Muscle layer of colon (tissue), 2 donors: ENCODE data around the gene SHB.
A peak's percentile ranks its signal among the peaks of the same experiment; 100 is the strongest.

ENCODE experiments used
- H3K27ac ChIP-seq: one replicate; pipeline ENCODE4 v1.7.0; 2013; ENCODE audit warnings: low read depth, mild to moderate bottlenecking, low read length, moderate library complexity
- H3K27me3 ChIP-seq, 2 donors: one replicate each; pipeline ENCODE4 v1.7.0; 2013; ENCODE audit warnings: low read length in 2 of 2, mild to moderate bottlenecking in 2 of 2; ENCODE audit not compliant: insufficient read depth in 2 of 2, control insufficient read depth in 1 of 2
- H3K36me3 ChIP-seq: one replicate; pipeline ENCODE4 v1.7.0; 2013; ENCODE audit warnings: mild to moderate bottlenecking, low read length; ENCODE audit not compliant: insufficient read depth
- H3K4me1 ChIP-seq: one replicate; pipeline ENCODE4 v1.7.0; 2013; ENCODE audit warnings: mild to moderate bottlenecking, low read length; ENCODE audit not compliant: insufficient read depth
- H3K4me3 ChIP-seq, 2 donors: one replicate each; pipeline ENCODE4 v1.7.0; 2013; ENCODE audit warnings: low read length in 2 of 2, low read depth in 1 of 2, mild to moderate bottlenecking in 1 of 2, moderate library complexity in 1 of 2
- H3K9ac ChIP-seq: one replicate; pipeline ENCODE4 v1.7.0; 2013; ENCODE audit warnings: low read length
- H3K9me3 ChIP-seq: one replicate; pipeline ENCODE4 v1.7.0; 2013; ENCODE audit warnings: mild to moderate bottlenecking, low read length
- donor health status: abdominal sarcoma.
- donor health status: Adenocarcinoma of cecum.

The SHB gene

GRCh38 chr9:37944266-37944650 is 124.8 kb downstream of the SHB start:
- H3K36me3 ChIP-seq = peaks cover 21% of the 10 kb centered on the region
- H3K4me3 ChIP-seq = no peak overlapping the region
- peak overlapping the region; percentile 17 for H3K27ac ChIP-seq
- H3K9me3 ChIP-seq = no peaks in the 10 kb centered on the region
- peaks cover 33% of the 10 kb centered on the region for H3K4me1 ChIP-seq
- H3K27me3 ChIP-seq = no peaks in the 10 kb centered on the region
- H3K9ac ChIP-seq = no peak overlapping the region

DNA sequence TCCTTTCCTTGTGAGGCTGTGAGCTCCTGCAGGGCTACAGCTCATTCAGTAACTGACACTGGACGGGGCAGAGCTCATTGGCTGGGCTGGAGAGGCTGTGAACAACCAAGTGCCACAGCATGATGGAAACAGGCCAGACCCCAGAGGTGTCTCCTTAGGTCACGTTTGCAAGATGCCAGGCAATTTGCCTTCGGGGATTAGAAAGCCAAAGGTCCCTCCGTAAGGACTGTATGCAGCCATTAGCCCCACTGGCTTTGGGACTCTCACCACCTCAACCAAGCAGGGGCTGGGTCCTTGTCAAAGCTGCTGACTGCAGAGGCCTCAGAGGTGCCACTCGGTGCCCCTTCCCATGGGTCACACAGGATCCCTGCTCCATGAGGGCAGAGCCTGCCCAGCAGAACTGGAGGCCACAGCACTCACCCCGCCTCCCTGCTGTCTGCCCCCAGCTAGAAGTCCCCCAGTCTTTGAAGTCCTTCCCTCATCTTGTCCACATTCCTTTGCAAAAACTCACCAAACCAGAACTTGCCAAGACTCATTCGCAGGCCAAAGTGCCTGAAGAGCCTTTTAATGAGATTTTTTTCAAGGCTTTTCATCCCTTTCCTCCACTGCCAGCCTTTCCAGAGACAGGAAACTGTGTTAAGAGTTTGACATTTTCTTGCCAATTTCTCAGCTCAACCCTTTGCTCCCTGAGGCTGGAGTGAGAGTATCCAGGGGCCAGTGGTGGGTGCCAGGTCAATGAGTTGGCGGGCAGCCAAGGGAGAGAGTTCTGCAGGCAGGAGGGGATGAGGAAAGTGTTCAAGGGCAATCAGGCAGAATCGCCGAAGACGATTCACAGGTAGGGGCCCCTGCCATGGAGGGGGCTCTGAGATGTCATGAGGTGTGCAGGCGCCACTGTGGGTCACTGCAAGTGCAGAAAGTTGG is 125.4 kb downstream of the SHB start:
- Histone ChIP-seq H3K9me3 (no peaks in the 10 kb centered on the region), H3K27me3 (no peaks in the 10 kb centered on the region), H3K4me3 (no peak overlapping the region), H3K9ac (no peak overlapping the region), H3K27ac (peak overlapping the region; percentile 17), H3K36me3 (peaks cover 18% of the 10 kb centered on the region), H3K4me1 (peaks cover 39% of the 10 kb centered on the region)

DNA sequence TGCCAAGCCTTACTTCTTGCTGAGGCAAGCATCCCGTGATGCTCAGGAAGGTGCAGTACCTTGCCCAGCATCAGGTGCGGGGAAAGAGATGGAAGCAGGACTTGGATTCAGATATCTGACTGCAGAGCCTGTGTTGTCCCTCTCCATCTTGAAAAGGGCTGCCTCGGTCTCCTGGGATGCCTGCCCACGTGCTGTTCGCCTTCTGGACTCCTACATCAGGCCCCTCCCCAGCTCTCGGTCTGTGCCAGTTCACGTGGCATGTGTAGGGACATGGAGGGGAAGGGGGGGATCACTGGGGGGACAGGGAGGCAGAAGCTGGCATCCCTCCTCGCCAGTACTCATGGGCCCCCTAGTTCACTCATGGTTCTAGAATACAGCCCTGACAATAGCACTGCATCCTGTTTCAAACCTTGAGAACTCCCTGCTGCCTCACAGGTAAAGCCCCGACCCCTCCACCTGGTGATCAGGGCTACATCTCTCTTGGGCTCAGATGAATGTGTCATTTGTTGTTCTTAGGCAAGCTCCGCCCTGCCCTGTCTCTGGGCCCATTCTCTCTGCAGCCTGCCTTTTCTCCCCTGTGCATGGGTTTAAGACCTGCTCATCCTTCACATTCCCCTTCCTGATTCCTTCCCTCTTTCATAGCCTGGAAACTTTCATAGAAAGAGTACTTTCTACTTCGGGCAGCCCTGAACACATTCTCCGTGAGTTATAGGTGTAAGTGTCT is 126.2 kb downstream of the SHB start:
- peaks cover 12% of the 10 kb centered on the region for H3K36me3 ChIP-seq
- H3K9me3 ChIP-seq = no peaks in the 10 kb centered on the region
- H3K27me3 ChIP-seq = no peaks in the 10 kb centered on the region
- H3K4me3 ChIP-seq = no peak overlapping the region
- H3K27ac ChIP-seq = no peak overlapping the region
- H3K4me1 ChIP-seq = peaks cover 45% of the 10 kb centered on the region
- no peak overlapping the region for H3K9ac ChIP-seq

- Histone ChIP-seq H3K27ac (no peak overlapping the region), H3K4me3 (no peak overlapping the region), H3K4me1 (peaks cover 45% of the 10 kb centered on the region), H3K9me3 (no peaks in the 10 kb centered on the region), H3K27me3 (no peaks in the 10 kb centered on the region), H3K9ac (no peak overlapping the region), H3K36me3 (peaks cover 3% of the 10 kb centered on the region)
Observed at GRCh38 chr9:37941253-37941652, 127.8 kb downstream of the SHB start.

DNA sequence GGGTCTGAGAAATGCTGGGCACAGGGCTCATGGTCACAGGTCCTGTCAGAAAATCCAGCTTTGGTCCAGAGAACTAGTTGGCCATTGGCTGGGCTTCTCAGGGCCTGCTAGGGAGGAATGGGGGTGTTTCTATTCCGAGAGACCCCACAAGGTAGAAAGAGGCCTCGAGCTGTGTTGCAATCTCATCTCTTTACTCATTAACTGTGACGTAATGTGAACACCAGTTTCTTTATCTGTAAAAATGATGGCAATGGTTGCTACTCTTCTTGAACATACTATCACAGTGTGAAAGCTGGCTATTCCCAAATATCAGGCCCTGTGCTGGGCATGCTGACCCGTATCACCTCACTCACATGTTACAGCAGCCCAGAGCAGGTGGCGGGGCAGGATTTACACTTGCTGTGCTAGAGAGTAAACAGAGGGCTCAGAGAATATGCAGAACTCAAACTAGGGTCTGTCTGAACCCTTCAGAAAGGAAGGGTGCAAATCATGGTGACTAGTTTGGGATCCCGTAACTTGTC is 129.4 kb downstream of the SHB start:
- no peaks in the 10 kb centered on the region for H3K27me3 ChIP-seq
- no peaks in the 10 kb centered on the region for H3K9me3 ChIP-seq
- H3K4me1 ChIP-seq = peaks cover 38% of the 10 kb centered on the region
- H3K4me3 ChIP-seq = no peak overlapping the region
- no peak overlapping the region for H3K27ac ChIP-seq
- no peaks in the 10 kb centered on the region for H3K36me3 ChIP-seq
- no peak overlapping the region for H3K9ac ChIP-seq

DNA sequence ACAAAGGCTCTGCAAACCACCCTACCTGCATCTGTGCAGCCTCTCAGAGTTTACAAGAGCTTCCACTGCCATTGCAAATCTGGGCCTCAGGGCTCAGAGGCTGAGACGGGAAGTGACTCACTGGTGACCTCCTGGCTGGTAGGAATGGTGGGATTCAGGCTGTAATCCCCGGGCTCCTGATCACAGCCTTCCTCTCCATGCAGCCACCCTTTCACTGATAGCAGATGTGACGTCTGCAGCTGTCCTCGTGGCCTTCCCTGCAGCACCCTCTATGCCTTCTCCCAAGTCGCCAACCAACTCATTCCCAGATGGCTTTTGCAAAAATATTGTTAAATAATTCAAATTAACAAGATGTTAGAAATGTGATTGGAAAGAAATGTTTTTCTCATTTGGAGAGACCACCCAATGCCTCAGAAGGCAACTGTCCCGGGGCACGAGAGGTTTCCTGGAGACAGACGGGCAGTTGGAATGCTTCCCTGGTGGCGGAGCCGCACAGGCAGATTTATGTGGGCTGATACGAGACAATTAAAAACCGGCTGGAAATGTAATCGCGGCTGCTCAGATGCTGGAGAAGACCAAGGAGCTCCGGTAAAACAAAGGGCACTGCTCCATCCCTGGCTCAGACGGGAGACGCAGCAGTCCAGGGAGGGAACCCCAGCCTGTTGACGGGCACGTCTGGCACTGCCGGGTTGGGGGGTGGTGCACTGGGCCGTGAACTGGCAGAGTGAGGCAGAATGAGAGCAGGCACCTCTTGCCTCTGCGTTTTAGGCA is 130.7 kb downstream of the SHB start:
- Histone ChIP-seq H3K27me3 (no peaks in the 10 kb centered on the region), H3K4me1 (peaks cover 24% of the 10 kb centered on the region), H3K36me3 (no peaks in the 10 kb centered on the region), H3K27ac (no peak overlapping the region), H3K9ac (no peak overlapping the region), H3K4me3 (no peak overlapping the region), H3K9me3 (no peaks in the 10 kb centered on the region)

- H3K9ac ChIP-seq = no peak overlapping the region
- H3K4me1 ChIP-seq = peaks cover 18% of the 10 kb centered on the region
- H3K36me3 ChIP-seq = no peaks in the 10 kb centered on the region
- no peak overlapping the region for H3K27ac ChIP-seq
- no peaks in the 10 kb centered on the region for H3K9me3 ChIP-seq
- H3K4me3 ChIP-seq = no peak overlapping the region
- no peaks in the 10 kb centered on the region for H3K27me3 ChIP-seq
Observed at GRCh38 chr9:37937366-37937765, 131.7 kb downstream of the SHB start.

DNA sequence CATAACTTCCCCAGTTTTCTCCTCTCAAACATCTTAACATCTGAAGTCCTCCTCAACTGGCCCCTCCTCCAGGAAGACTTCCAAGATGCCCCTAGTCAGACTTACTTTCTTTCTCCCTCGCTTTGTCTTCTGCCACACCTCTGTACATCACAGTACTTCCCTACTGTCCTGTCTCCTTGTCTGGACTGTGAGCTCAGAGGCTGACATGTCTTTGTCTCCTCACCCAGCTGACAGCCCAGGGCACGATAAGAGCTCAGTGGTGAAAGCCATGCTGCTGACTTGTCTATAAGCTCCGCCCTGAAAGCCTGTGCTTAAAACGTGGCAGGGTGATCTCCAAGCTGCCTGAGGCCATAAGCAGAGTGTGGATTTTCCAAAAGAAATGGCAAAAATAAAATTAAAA is 132.1 kb downstream of the SHB start:
- no peaks in the 10 kb centered on the region for H3K36me3 ChIP-seq

DNA sequence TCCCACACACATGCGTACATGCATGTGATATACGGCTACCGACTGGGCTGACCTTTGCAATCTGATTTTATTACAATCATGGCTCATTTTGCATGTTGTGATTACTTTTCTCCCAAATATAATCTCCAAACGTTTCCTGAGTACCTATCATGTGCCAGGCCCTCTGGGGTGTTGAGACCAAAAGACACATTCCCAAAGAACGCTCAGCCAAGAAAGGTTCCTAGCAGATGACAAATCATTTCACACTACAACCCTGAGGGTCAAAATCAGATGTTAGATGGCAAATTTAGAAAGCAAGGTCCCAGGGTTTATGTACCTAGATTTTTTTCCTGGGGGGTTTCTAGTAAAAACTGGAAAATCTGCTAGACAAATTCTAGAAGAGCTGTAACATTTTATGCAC is 132.7 kb downstream of the SHB start:
- Histone ChIP-seq H3K9me3 (no peaks in the 10 kb centered on the region), H3K9ac (no peak overlapping the region), H3K36me3 (no peaks in the 10 kb centered on the region), H3K4me1 (peaks cover 18% of the 10 kb centered on the region), H3K27me3 (no peaks in the 10 kb centered on the region), H3K27ac (no peak overlapping the region), H3K4me3 (no peak overlapping the region)

More for the DNA sequence above, 132.1 kb downstream of the SHB start:
- H3K4me1 ChIP-seq = peaks cover 18% of the 10 kb centered on the region
- H3K4me3 ChIP-seq = no peak overlapping the region
- H3K27me3 ChIP-seq = no peaks in the 10 kb centered on the region
- H3K27ac ChIP-seq = no peak overlapping the region
- H3K9ac ChIP-seq = no peak overlapping the region
- no peaks in the 10 kb centered on the region for H3K9me3 ChIP-seq

- no peak overlapping the region for H3K9ac ChIP-seq
Observed at GRCh38 chr9:37935096-37935495, 133.9 kb downstream of the SHB start.

GRCh38 chr9:37931592-37931991 is 137.4 kb downstream of the SHB start:
- Histone ChIP-seq H3K4me3 (no peak overlapping the region), H3K36me3 (no peaks in the 10 kb centered on the region), H3K4me1 (no peaks in the 10 kb centered on the region), H3K27ac (no peak overlapping the region), H3K9ac (no peak overlapping the region), H3K27me3 (no peaks in the 10 kb centered on the region), H3K9me3 (no peaks in the 10 kb centered on the region)

More at GRCh38 chr9:37935096-37935495, 133.9 kb downstream of the SHB start:
- no peaks in the 10 kb centered on the region for H3K9me3 ChIP-seq
- H3K4me1 ChIP-seq = peaks cover 18% of the 10 kb centered on the region
- H3K4me3 ChIP-seq = no peak overlapping the region
- no peak overlapping the region for H3K27ac ChIP-seq
- H3K27me3 ChIP-seq = no peaks in the 10 kb centered on the region
- H3K36me3 ChIP-seq = no peaks in the 10 kb centered on the region
